GM12878 (cell line): ENCODE measurements around the gene UTP11. TPM values are rescaled to one million over a fixed set of nuclear protein-coding genes. Genes with fewer than 3 reads are reported as not detected.

Source experiments
- CBX5 ChIP-seq: sonication (generic); IDR thresholded peaks from 2 replicates; pipeline ENCODE4 v1.6.1; 2016; ENCODE audit warnings: low read depth, moderate library complexity, mild to moderate bottlenecking, inconsistent platforms
- E4F1 ChIP-seq: fragments of 450-650 bp; IDR thresholded peaks from 2 replicates; pipeline ENCODE4 v1.6.1; 2018; ENCODE audit warnings: borderline replicate concordance, mild to moderate bottlenecking; ENCODE audit not compliant: partially characterized antibody
- EED ChIP-seq: sonication (generic); IDR thresholded peaks from 2 replicates; pipeline ENCODE4 v1.6.1; 2016; ENCODE audit warnings: antibody characterized with exemption, low read depth
- IRF3 ChIP-seq: fragments of 450-650 bp; IDR thresholded peaks from 2 replicates; pipeline ENCODE4 v1.6.1; 2014; ENCODE audit warnings: mild to moderate bottlenecking
- MEF2B ChIP-seq: fragments of 450-650 bp; IDR thresholded peaks from 2 replicates; pipeline ENCODE4 v1.6.1; 2018; ENCODE audit warnings: mild to moderate bottlenecking, moderate library complexity; ENCODE audit not compliant: partially characterized antibody, poor library complexity, severe bottlenecking
- MXI1 ChIP-seq: fragments of 150-350 bp; IDR thresholded peaks from 2 replicates; pipeline ENCODE4 v1.6.1; 2011; ENCODE audit warnings: low read depth, mild to moderate bottlenecking, inconsistent platforms, low read length, improper control_type of control experiment
- PBX3 ChIP-seq: IDR thresholded peaks from 2 replicates; pipeline ENCODE4 v1.6.1; 2011; ENCODE audit warnings: mild to moderate bottlenecking, low read depth, low read length, moderate library complexity; ENCODE audit not compliant: insufficient replicate concordance
- RAD51 ChIP-seq: fragments of 450-650 bp; IDR thresholded peaks from 2 replicates; pipeline ENCODE4 v1.6.1; 2016; ENCODE audit warnings: moderate library complexity, mild to moderate bottlenecking, inconsistent platforms
- RBBP5 ChIP-seq: fragments of 200-600 bp; sonication (generic); conservative IDR thresholded peaks from 2 replicates; pipeline ENCODE4 v1.6.1; 2016
- ZBTB11 ChIP-seq: fragments of 450-650 bp; formaldehyde crosslinking; IDR thresholded peaks from 2 replicates; pipeline ENCODE4 v1.5.0; 2022; ENCODE audit warnings: mild to moderate bottlenecking, missing genetic modification characterization
- polyA plus RNA-seq, 11 experiments: library from polyadenylated mRNA; depleted of rRNA in 4 of 11; unstranded in 6 of 11; stranded (reverse) in 5 of 11; fragments of >200 nt; fragmentation: Nextera tagmentation in 4 of 11; fragmentation: Illumina TruSeq in 1 of 11; extraction: Ambion mirVana in 4 of 11; extraction: Trizol in 1 of 11; gene quantifications; 1 replicate in 1 of 11; 2 replicates in 10 of 11; pipeline versions ENCODE4 v1.2.1 to v1.2.3, GENCODE V29; 2011 to 2016; ENCODE audit warnings: inconsistent platforms in 2 of 11, missing spikeins in 2 of 11, low read depth in 1 of 11
- total RNA-seq, 4 experiments: library from RNA; depleted of rRNA in 3 of 4; stranded (reverse); fragments of >200 nt in 3 of 4; fragmentation: Illumina TruSeq in 1 of 4; extraction: Trizol in 1 of 4; gene quantifications; 2 replicates each; pipeline versions ENCODE4 v1.2.1 to v1.2.3, GENCODE V29; 2013 to 2021
- TF ChIP-seq, protein P1 (sequence below): fragments of 450-650 bp; IDR thresholded peaks from 2 replicates; pipeline ENCODE4 v1.6.1; 2017; ENCODE audit warnings: mild to moderate bottlenecking, moderate library complexity
- TF ChIP-seq, protein P2 (sequence below): fragments of 450-650 bp; IDR thresholded peaks from 2 replicates; pipeline ENCODE4 v1.6.1; 2017; ENCODE audit warnings: antibody characterized with exemption, mild to moderate bottlenecking, moderate library complexity

UTP11 gene
- total and polyA plus RNA-seq, 10 of the 15 experiments (the other 5 are each of a cell fraction or from before 2014, with no cell fraction given) = 34.5 to 146 (median 64.2) TPM

- TF ChIP-seq IRF3 = peak; percentile 33; the same call in 1 of the 2 replicates
- no peak for TF ChIP-seq EED
- TF ChIP-seq, protein P1, sequence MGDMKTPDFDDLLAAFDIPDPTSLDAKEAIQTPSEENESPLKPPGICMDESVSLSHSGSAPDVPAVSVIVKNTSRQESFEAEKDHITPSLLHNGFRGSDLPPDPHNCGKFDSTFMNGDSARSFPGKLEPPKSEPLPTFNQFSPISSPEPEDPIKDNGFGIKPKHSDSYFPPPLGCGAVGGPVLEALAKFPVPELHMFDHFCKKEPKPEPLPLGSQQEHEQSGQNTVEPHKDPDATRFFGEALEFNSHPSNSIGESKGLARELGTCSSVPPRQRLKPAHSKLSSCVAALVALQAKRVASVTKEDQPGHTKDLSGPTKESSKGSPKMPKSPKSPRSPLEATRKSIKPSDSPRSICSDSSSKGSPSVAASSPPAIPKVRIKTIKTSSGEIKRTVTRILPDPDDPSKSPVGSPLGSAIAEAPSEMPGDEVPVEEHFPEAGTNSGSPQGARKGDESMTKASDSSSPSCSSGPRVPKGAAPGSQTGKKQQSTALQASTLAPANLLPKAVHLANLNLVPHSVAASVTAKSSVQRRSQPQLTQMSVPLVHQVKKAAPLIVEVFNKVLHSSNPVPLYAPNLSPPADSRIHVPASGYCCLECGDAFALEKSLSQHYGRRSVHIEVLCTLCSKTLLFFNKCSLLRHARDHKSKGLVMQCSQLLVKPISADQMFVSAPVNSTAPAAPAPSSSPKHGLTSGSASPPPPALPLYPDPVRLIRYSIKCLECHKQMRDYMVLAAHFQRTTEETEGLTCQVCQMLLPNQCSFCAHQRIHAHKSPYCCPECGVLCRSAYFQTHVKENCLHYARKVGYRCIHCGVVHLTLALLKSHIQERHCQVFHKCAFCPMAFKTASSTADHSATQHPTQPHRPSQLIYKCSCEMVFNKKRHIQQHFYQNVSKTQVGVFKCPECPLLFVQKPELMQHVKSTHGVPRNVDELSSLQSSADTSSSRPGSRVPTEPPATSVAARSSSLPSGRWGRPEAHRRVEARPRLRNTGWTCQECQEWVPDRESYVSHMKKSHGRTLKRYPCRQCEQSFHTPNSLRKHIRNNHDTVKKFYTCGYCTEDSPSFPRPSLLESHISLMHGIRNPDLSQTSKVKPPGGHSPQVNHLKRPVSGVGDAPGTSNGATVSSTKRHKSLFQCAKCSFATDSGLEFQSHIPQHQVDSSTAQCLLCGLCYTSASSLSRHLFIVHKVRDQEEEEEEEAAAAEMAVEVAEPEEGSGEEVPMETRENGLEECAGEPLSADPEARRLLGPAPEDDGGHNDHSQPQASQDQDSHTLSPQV = no peak
- TF ChIP-seq, protein P2, sequence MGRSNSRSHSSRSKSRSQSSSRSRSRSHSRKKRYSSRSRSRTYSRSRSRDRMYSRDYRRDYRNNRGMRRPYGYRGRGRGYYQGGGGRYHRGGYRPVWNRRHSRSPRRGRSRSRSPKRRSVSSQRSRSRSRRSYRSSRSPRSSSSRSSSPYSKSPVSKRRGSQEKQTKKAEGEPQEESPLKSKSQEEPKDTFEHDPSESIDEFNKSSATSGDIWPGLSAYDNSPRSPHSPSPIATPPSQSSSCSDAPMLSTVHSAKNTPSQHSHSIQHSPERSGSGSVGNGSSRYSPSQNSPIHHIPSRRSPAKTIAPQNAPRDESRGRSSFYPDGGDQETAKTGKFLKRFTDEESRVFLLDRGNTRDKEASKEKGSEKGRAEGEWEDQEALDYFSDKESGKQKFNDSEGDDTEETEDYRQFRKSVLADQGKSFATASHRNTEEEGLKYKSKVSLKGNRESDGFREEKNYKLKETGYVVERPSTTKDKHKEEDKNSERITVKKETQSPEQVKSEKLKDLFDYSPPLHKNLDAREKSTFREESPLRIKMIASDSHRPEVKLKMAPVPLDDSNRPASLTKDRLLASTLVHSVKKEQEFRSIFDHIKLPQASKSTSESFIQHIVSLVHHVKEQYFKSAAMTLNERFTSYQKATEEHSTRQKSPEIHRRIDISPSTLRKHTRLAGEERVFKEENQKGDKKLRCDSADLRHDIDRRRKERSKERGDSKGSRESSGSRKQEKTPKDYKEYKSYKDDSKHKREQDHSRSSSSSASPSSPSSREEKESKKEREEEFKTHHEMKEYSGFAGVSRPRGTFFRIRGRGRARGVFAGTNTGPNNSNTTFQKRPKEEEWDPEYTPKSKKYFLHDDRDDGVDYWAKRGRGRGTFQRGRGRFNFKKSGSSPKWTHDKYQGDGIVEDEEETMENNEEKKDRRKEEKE = no peak
- no peak for TF ChIP-seq CBX5
- TF ChIP-seq MEF2B = peak; percentile 29
- no peak for TF ChIP-seq ZBTB11 (CRISPR knock-in tag)
- no peak for TF ChIP-seq RBBP5
- TF ChIP-seq RAD51 = no peak
- TF ChIP-seq E4F1 = no peak
- TF ChIP-seq PBX3 = peak; percentile 82
- no peak for TF ChIP-seq MXI1
Measured at GRCh38 chr1:38046884-38047602, 34.5 kb downstream of the UTP11 start (continued).
